HG02938 (cell line): ENCODE results near the gene MRM2.

ENCODE experiments used
- ATAC-seq: cut with Tn5 transposase; IDR thresholded peaks from one replicate; pipeline ENCODE4 v1.9.1; 2021; ENCODE audit warnings: mild to moderate bottlenecking, moderate library complexity; ENCODE audit not compliant: unreplicated experiment

Gene MRM2

DNA sequence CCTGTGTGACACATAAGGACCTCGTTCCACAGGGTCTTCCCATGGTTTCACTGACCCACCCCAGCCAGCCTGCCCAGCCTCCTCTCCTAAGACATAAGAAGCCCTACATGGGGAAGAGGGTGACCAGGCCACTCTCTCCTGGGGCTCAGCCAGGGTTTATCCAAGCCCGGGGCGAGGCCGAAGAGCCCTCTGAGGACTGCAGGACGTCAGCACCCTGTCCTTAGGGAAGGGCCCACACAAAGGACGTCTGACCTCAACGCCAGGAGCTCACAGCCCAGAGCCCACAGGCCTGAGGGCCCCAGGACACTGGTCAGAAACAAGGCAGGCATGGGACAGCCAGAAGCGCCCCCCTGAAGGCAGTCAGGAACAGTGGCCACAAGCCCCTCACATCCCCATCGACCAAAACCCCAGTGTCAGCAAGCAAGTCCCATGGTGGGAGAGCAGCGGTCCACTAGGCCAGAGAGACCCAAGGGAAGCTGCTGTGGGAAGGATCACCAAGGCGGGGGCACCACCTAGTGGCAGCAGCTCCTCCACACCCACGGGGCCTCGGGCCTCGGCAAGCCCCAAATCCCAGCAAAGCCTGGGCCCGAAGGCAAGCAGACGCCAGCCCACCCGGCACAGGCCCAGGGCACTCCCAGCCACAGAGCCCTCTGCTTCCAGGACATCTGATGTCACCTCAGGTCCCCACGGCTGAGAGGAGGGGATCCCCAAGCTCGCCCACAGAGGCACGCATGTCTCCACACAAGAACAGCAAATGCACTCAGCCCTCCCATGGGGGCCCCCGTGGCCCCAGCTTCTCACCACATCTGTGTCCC is 32.7 kb downstream of the MRM2 start:
- ATAC-seq: peak; percentile 37

DNA sequence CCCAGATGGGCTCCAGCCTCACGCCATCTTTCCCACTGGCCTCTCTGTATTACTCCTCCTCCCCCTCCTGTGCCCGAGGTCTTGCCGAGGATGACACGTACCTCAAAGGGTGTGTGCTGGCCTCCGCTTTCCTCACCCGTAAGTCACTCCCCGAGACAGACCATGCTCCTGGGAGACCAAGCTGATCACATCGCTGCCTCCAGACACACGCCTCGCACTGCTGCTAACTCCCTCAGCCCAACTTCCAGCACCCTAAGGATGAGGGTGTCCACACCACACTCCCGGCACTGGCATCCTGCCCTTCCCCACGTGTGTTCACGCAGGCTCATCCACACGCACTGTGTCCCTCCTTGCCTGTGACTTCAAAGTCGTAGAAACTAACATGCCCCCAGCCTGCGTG is 33.3 kb downstream of the MRM2 start:
- no peak for ATAC-seq

DNA sequence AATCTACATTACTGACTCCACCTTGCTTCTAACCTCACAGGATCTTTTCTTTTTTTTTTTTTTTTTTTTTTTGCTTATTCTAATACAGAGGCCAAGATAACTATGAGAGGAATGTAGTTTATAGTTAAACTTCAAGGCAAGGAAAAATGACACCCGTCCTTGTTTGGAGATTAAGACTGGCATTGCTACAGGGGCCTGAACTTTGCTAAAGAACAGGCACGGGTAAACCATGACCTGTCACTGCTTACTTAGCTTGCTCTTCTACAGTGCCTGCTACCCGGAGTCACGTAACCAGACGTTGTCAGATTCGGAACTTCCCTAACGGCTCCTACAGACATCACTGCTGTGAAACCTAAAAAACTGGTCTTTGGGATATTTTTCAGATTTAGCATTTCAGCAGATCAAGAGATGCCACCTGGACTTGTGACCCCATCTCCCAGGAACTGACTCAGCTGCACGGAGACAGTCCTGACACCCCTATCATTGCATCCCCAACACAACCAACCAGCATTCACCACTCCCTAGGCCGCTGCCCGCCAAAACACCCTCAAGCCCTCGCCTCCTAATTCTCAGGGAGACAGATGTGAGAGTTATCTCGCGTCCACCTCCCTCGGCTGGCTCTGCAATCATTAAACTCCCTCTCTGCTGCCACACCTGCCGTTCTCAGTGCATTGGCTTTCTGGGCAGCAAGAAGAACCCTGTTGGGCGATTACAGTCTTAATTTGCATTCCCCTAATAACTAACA is 36.8 kb downstream of the MRM2 start:
- no peak for ATAC-seq

DNA sequence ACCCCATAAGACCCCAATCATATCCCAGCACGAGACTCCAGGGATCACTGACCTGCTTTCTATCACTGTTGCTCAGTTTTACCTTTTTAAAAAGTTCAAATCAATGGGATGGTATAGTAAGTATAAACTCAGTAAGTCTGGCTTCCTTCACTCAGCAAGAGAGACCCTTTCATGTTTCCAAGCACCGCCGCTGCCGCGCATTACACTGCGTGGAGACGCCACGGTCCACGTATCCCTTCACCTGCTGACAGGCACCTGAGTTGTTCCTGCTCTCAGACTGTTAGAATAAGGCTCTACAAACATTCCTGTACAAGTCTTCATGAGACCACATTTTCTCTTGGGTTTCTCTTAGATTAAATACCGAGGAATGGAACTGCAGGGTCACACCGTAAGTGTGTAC is 37.6 kb downstream of the MRM2 start:
- ATAC-seq: no peak

DNA sequence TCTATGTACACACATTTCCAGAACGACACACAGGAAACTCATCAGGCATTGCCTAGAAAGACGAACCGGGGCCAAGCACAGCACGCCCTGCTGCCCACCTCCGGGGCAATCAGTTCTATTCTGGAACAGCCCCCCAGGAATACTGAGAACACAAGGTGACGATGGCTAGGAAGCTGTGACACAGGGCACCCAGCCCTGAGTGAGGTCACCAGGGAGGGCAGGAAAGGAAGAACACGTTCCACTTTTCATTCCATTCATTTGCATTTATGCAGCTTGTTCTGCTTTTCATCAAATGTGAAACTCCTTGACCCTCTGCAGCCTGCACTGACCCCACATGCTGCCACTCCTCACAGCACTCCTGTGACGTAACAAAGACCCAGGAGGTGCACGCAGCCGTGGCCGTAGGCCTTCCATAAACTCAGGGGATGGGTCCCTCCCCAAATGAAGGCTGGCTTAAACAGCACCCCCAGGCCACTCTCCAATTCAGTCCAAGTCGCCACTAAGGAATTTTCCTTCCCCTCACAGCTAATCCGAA is 38.2 kb downstream of the MRM2 start:
- ATAC-seq: no peak

DNA sequence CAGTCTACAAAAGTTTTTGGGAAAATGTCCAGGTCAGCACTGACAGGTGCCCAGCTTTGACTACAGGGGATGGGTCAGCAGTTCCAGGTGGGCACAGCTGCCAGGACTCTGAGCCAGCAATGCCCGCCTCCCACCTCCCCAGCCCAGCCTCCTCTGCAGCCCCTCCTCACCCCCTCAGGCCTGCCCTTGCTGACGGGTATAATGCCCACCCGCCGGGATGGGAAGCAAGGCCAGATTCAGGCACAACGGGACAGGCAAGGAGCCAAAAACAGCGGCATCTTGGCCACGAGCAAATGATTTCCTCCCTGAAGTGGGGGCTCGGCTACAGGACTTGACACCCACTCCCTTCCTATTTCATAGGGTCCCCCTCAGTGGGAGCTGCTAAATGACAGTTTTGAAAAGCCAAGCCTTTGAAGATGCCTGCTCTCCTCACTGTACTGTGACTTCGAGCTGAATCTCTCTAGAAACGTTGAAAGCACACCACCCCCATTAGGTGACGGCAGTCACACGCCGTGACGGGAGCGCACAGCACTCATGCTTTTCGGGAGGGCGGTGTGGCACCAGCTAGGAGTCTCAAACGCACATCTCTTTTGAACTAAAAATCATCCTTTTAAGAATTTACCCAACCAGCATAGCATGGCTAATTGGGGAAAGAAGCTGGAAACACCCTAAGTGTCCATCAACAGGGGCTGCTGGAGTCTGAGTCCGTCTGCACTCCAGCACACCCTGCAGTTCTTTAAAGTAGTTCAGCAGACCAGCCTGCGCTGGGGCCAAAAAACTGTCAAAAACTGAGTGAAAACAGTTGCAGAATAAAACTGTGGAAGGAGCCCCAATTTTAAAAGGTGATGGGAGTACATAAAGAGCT is 38.9 kb downstream of the MRM2 start:
- no peak for ATAC-seq

DNA sequence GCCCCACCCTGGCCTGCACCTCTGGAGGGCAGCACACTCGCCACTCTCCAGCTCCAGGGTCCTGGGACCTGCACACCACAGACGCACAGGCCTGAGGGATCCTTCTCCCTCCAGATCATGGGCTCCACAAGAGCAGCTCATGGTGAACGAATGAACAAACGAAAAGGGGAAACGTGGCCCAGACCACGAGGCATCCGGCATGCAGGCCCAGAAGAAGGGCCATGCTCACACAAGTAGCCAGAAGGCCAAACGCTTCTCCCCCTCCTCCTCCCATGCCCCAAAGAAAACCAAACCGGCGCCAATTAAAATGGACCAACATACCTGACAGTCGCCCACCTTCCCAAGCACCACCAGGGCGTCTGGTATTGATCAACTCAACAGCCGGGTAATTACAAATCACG is 39.6 kb downstream of the MRM2 start:
- ATAC-seq: no peak

DNA sequence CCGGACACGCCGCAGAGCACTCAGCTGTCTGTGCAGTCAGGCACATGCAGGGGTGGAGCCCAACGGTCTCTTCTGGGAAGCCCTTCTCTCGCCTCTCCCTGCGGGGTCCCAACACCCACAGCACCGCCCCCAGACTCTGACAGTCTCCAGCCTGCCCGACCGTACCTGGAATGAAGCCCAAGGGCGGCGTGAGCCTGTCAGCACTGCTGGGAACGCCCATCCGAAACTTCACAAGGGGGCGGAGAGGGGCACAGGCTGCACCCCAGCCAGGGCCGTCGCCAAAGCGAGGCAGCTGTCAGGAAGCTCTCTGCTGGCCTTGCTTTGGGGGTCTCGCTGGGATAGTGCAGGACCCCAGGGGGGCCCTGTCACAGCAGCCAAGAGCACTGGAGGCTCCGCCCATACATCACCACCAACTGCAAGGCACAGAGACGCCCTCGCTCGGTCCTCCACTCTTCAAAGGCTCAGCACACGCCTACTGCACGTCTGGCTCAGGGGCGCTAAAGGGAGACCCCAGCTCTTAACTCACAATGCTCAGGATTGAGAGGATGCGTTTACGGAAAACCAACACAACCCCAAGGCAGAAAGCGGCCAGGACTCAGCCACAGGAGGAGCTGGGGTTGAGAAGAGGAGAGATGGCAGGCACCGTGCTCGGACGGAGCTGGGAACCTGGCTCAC is 40.2 kb downstream of the MRM2 start:
- no peak for ATAC-seq

DNA sequence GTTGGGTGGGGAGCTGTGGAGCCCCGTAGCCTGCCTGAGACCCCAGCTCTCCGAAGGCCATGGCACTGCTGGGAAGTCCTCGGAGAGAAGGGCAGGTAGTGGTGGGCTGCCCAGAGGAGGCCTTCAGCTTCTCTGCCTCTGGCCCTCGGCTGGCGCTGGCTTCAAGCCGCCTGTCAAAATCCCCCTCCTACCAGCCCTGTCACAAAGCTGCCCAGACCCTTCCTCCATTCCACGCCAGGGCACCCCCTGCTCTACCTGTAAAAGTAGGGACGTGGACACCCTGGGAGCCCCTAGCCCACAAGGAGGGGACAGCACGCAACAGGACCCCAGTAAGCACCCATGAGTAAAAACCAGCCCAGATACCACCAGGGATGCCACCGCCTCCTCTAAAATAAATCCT is 40.9 kb downstream of the MRM2 start:
- no peak for ATAC-seq

DNA sequence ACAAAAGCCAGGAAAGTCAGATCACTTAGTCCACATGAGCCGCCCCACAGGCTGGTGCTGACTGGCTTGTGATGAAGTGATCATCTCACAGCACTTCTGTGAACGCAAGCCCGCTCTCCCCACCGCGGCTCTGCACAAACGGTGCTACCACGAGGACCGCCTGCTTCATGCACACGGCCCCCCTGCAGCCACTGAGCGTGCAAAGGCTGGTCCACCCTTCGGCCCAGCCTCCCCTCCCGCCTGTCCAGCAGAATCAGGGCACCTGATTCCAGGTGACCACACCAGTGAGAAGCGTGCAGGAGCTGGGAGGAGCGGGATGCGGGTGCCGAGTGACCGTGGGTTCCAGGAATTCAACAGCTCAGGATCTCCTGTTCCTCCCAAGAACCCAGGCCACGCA is 41.4 kb downstream of the MRM2 start:
- no peak for ATAC-seq

DNA sequence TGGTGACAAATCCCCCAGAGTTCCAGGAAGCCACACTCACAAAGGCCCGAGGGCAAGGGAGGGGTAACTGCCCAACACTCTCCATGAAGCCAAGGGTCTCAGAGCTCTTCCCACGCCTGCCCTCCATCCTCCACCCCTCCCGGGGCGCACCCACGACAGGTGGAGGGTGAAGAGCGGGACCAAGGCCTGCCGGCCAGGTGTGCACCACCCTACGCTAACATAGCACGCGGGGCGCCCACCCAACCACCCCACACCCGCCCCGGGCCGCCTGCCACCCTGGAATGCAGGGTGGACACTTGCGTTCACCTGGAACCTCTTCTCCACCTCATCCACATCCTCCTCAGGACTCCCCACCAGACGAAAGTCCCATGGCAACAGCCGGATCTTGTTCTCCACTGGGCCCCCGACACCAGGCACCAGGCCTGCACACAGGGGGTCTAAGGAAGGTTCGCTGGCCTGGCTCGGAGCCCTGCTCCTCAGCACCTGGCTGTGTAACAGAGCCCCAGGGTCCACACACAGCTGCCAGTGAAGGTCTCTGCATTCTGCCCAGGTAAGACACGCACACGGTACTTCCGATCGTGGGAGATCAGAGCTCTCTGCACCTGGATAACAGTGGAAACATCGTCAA is 41.9 kb downstream of the MRM2 start:
- no peak for ATAC-seq

DNA sequence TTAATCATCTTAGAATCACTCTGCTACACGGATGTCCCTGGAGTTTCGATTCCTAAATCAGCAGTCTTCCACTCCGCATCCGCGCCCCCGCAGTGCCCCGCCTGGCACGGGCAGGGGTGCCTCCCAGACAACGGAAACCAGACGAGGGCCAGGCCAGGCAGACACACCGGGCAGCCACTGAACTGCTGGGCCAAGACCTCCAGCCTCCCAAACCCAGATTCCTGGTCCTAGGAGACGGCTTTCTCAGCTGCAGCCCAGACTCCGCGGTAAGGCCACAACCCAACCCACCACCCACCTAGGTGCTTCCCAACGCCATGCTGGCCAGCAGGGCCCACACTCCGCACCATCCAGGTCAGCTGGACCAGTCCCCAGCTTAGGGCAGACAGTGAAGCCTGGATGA is 42.5 kb downstream of the MRM2 start:
- ATAC-seq: no peak

DNA sequence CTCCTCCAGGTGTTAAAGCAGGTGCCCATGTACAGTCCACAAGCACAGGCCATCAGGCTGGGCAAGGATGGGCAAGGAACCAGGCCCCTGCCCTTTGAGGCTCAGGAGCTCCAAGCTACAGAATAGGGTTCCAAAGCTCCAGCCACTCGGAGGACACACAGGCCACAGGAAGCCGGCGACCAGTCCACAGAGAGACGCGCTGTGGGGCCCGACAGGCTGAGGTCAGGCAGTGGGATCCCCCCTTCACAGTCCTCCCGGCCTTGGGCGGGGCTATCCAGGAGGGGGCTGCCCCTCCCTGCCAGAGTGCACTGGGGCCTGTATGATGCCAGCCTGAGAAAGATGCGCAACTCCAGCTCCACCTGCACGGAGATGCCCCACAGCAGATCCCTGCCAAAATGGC is 43.2 kb downstream of the MRM2 start:
- no peak for ATAC-seq

DNA sequence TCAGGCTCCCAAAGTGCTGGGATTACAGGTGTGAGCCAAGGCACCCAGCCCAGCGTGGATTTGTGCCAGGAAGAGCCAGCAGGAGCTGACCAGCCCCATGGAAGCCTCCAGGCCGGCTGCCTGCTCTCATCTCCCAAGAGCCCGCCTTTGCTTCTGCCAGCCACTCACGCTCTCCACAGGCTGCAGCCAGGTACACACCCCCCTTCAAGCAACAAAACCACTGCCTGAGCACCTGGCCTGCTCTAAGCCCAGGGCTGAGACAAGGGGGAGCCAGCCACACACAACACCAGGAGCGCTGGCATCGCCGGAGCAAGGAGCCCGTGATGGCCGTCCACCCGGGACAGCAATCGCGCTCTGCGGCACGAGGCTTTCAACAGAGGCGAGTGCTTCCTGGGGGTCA is 43.8 kb downstream of the MRM2 start:
- no peak for ATAC-seq

DNA sequence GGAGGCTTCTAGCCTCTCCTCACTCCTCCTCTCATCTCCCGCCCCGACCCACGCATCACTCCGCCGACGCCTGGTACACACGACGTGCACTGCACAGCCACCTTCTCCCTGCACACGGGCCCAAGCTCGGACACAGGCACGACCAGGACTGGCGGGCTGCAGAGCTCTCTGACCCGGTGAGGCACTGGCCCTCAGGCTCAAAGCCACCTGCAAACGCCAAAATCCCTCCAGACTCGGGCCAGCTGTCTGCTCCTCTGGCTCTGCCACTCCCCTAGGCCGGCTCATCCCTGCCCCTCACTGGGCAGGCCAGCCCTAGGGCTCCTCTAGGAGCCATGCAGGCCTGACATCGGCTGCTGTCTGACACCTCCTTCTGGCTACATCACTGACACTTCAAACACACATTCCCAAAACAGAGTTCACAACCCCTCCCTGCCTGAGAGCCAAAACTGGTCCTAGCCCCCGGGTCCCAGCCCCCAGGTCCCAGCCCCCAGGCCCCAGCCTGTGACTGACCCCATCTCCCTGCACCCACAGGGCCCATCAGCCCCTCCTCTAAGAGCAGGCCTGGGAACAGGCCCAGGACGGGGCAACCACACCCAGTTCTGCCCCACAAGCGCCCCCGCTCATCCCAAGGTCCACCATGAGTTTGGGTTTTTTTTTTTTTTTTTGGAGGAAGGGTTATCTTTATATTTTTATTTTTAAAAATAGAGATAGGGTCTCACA is 44.4 kb downstream of the MRM2 start:
- no peak for ATAC-seq

DNA sequence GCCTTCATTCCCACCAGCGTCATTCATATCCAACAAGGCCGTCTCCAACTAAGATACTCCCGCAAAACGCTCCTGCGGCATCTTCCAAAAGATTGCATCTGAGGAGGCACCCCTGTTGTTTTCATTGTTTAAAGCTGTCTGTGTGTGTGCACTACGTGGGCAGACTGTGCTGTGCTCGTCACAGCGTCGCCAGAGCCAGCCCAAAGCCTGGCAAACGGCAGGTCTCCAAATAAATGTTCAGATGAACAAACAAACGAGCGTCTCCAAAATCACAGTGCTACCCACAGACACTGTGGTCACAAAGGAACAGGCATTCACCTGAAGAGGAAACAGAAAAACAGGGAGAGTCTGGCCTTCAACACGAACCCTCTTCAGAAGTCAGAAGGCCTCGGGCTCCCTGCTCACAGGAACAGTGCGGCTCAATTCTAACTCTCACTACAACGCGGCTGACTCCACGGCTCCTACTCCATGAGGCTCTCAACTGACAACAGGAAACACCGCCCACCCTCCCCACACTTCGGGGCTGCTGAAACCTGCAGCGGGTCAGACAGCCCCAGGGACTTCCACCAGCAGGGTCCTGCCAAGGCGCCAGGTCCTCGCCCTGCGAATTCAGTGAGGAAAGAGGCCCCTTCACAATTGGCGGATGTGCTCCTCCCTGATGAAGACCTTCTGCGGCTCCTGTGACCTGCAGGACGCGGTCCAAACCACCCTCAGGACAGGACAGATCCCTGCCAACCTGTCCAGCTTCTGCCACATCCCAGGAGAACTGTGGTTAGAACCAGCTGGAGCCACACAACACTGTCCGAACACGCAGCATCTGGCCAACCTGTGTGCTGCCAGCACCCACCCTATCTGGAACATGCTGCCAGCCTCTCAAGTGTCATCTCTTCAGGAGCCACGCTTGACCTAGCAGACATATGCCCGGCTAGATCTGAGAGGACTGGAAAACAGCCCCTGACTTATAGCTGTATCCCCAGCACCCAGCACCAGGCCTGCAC is 45.3 kb downstream of the MRM2 start:
- ATAC-seq: no peak

DNA sequence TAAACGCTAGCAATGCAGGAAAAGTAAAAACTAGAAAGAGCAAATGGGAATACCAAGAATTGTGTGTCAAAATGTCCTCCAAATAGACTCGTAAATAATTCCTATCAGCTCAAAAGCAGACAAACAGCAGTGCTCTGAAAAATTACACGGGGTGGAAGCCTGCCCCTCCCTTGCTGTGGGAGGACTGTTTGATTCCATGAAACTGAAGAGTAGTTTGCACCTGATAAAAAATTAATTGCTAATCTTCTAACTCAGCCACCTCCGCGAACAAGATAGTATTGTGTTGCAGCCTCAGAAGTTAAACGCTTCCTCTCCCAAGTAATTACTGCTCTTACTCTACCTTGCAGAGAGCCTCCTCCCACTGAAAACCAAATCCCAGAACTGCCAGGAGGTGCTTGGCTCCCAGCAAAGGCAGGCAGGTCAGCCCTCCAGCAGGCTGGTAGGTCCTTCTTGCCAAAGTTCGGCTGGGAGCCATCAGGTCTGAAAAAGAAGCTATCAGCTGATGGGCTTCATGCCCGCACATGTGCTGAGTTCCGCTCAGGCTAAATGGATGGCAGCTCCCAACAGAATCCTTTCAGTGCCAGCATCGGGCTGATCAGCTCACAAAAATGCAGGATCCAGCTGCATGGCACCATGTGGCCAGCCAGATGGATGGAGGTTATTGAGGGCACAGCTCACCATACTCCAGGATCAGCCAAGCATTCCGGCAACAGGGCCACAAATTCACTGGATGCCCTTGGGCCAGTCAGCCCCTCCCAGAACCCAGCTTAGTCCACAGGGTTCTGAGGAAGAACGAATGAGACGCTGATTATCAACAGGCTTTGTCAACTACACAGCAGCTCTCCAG is 46.4 kb downstream of the MRM2 start:
- no peak for ATAC-seq
